ENCODE measurements around the gene GPSM1. TPM values are rescaled to one million over a fixed set of nuclear protein-coding genes. Genes with fewer than 3 reads are reported as not detected.

Gene GPSM1
- polyA plus RNA-seq, 1 of the 3 experiments (the other 2 are of a cell fraction): 26.7 TPM

DNA sequence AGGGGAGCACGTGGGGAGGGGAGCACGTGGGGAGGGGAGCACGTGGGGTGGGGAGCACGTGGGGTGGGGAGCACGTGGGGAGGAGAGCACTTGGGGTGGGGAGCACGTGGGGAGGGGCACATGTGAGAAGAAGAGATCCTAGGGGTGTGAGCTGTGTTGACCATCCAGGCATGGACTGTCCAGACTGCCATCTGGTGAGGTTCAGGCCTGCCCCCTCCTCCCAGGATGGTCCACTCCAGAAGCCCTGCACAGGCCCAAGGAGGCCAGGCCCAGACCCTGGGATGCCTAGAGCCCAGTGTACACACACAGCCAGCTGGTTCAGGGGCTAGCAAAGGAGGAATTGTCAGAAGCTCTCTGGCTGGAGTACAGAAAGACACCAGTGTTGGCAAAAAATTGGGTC, 70.3 kb downstream of the GPSM1 start:
- Histone ChIP-seq H3K4me1 (ENCODE audit: control insufficient read depth in 1 of 2, insufficient read depth in 2 of 2, low read depth in 1 of 2, low read length in 1 of 2) (peaks cover 3 to 19% of the 10 kb centered on the region in 2 experiments; a peak in 2 of 4 replicates), H3K27ac (ENCODE audit: low read depth in 2 of 2, low read length in 1 of 2) (no peak overlapping the region), H3K9ac (no peak overlapping the region), H3K36me3 (replicated peaks in 1 of 2; ENCODE audit: control insufficient read depth in 1 of 2, insufficient read depth in 2 of 2, low read length in 1 of 2) (peaks cover 26 to 71% of the 10 kb centered on the region in 2 experiments), H3K4me3 (ENCODE audit: low read depth in 2 of 2, low read length in 1 of 2) (no peak overlapping the region), H4K20me1 (ENCODE audit: insufficient read depth) (peaks cover 5% of the 10 kb centered on the region; the same call in 1 of the 2 replicates), H3K4me2 (no peak overlapping the region), H3K9me2 (no peaks in the 10 kb centered on the region), H3K27me3 (ENCODE audit: insufficient read depth) (no peaks in the 10 kb centered on the region), H3F3A (replicated peaks; ENCODE audit: insufficient read depth) (peaks cover 10% of the 10 kb centered on the region), H3K9me3 (no peaks in the 10 kb centered on the region), H3K79me2 (ENCODE audit: insufficient read depth) (peaks cover 38% of the 10 kb centered on the region), H2AFZ (ENCODE audit: low read depth) (no peak overlapping the region)
- ChIA-PET CTCF (interaction anchor here (0.8 to 6.8 kb wide), 5 partner anchors 23 to 222 kb away, joined by 3 to 42 read pairs (median 3); partner anchors contain the start of gene DNLZ), POLR2A (interaction anchor here (4.0 kb wide), 1 partner anchor 24 kb away, joined by 21 read pairs; the partner anchor contains the start of gene CARD9)
- TF ChIP-seq, protein P1, sequence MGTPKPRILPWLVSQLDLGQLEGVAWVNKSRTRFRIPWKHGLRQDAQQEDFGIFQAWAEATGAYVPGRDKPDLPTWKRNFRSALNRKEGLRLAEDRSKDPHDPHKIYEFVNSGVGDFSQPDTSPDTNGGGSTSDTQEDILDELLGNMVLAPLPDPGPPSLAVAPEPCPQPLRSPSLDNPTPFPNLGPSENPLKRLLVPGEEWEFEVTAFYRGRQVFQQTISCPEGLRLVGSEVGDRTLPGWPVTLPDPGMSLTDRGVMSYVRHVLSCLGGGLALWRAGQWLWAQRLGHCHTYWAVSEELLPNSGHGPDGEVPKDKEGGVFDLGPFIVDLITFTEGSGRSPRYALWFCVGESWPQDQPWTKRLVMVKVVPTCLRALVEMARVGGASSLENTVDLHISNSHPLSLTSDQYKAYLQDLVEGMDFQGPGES (IDR thresholded peaks at IDR 0.05; ENCODE audit: low read depth, low read length): no peak
- TF ChIP-seq, protein P2, sequence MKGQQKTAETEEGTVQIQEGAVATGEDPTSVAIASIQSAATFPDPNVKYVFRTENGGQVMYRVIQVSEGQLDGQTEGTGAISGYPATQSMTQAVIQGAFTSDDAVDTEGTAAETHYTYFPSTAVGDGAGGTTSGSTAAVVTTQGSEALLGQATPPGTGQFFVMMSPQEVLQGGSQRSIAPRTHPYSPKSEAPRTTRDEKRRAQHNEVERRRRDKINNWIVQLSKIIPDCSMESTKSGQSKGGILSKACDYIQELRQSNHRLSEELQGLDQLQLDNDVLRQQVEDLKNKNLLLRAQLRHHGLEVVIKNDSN (IDR thresholded peaks at IDR 0.05; ENCODE audit: borderline replicate concordance, low read depth): no peak
- TF ChIP-seq, protein P3, sequence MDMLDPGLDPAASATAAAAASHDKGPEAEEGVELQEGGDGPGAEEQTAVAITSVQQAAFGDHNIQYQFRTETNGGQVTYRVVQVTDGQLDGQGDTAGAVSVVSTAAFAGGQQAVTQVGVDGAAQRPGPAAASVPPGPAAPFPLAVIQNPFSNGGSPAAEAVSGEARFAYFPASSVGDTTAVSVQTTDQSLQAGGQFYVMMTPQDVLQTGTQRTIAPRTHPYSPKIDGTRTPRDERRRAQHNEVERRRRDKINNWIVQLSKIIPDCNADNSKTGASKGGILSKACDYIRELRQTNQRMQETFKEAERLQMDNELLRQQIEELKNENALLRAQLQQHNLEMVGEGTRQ (IDR thresholded peaks at IDR 0.05; ENCODE audit: borderline replicate concordance, low read depth, low read length): no peak
- TF ChIP-seq CHD2 (IDR thresholded peaks at IDR 0.05; ENCODE audit: low read length, partially characterized antibody) (no peak), TEAD4 (IDR thresholded peaks at IDR 0.05; ENCODE audit: borderline replicate concordance, insufficient read depth) (no peak), GABPA (IDR thresholded peaks at IDR 0.05; ENCODE audit: low read depth) (no peak), GATA2 (CRISPR knock-in tag; IDR thresholded peaks at IDR 0.05) (no peak), JUND (IDR thresholded peaks at IDR 0.05) (no peak), TAF1 (IDR thresholded peaks at IDR 0.05; ENCODE audit: borderline replicate concordance, low read depth, low read length) (no peak), RCOR1 (IDR thresholded peaks at IDR 0.05; ENCODE audit: low read length) (no peak), RXRA (IDR thresholded peaks at IDR 0.05; ENCODE audit: borderline replicate concordance, low read depth) (no peak)
- TF ChIP-seq, protein P4, sequence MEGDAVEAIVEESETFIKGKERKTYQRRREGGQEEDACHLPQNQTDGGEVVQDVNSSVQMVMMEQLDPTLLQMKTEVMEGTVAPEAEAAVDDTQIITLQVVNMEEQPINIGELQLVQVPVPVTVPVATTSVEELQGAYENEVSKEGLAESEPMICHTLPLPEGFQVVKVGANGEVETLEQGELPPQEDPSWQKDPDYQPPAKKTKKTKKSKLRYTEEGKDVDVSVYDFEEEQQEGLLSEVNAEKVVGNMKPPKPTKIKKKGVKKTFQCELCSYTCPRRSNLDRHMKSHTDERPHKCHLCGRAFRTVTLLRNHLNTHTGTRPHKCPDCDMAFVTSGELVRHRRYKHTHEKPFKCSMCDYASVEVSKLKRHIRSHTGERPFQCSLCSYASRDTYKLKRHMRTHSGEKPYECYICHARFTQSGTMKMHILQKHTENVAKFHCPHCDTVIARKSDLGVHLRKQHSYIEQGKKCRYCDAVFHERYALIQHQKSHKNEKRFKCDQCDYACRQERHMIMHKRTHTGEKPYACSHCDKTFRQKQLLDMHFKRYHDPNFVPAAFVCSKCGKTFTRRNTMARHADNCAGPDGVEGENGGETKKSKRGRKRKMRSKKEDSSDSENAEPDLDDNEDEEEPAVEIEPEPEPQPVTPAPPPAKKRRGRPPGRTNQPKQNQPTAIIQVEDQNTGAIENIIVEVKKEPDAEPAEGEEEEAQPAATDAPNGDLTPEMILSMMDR (IDR thresholded peaks at IDR 0.05): no peak
- TF ChIP-seq, protein P5, sequence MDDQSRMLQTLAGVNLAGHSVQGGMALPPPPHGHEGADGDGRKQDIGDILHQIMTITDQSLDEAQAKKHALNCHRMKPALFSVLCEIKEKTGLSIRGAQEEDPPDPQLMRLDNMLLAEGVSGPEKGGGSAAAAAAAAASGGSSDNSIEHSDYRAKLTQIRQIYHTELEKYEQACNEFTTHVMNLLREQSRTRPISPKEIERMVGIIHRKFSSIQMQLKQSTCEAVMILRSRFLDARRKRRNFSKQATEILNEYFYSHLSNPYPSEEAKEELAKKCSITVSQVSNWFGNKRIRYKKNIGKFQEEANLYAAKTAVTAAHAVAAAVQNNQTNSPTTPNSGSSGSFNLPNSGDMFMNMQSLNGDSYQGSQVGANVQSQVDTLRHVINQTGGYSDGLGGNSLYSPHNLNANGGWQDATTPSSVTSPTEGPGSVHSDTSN (IDR thresholded peaks at IDR 0.05): no peak
- no peak for DNase-seq
- WGBS (ENCODE audit: low lambda C conversion rate): 88% methylated on average over 5 of the region's 6 CpGs

Data from SK-N-SH (cell line).